SK-N-SH (cell line): ENCODE results near the gene SLX4IP. TPM values are rescaled to one million over a fixed set of nuclear protein-coding genes. Genes with fewer than 3 reads are reported as not detected.
A peak's percentile ranks its signal among the peaks of the same experiment; 100 is the strongest.

Experiments
- CTCF ChIA-PET: fragments of 300-600, 350-600 bp; formaldehyde crosslinking; extraction: SDS; loops from one replicate; lab custom pipeline; 2021; lab: Yijun Ruan, JAX
- POLR2A ChIA-PET: fragments of 350-600 bp; sonication (Branson Sonifier 250); formaldehyde crosslinking; extraction: SDS; loops from one replicate; lab custom pipeline; 2020; ENCODE audit warnings: antibody characterized with exemption, inconsistent platforms; lab: Yijun Ruan, JAX
- DNase-seq: peaks from one replicate; pipeline ENCODE4 v3.0.0; 2012
- H2AFZ ChIP-seq: fragments of 200-600 bp; sonication (generic); 2 replicates; pipeline ENCODE4 v1.8.1; 2016; ENCODE audit warnings: antibody characterized with exemption, mild to moderate bottlenecking, low read depth
- H3F3A ChIP-seq: fragments of 200-600 bp; sonication (generic); replicated peaks from 2 replicates; pipeline ENCODE3; 2016; ENCODE audit warnings: antibody characterized with exemption, mild to moderate bottlenecking; ENCODE audit not compliant: insufficient read depth
- H3K27ac ChIP-seq, 2 experiments: fragments of 200-500 bp in 1 of 2; fragments of 200-600 bp in 1 of 2; sonication (Bioruptor generic) in 1 of 2; sonication (generic), shearing (Covaris generic) in 1 of 2; 2 replicates each; pipeline versions ENCODE4 v1.5.1 to v1.6.1; 2014 to 2016; ENCODE audit warnings: low read depth in 2 of 2, inconsistent platforms in 1 of 2, low read length in 1 of 2, mild to moderate bottlenecking in 1 of 2, mixed read lengths in 1 of 2
- H3K27me3 ChIP-seq: fragments of 200-600 bp; sonication (generic), shearing (Covaris generic); 2 replicates; pipeline ENCODE4 v1.6.1; 2016; ENCODE audit warnings: mixed run types; ENCODE audit not compliant: insufficient read depth
- H3K36me3 ChIP-seq, 2 experiments: fragments of 200-500 bp in 1 of 2; fragments of 200-600 bp in 1 of 2; sonication (Bioruptor generic) in 1 of 2; sonication (generic) in 1 of 2; replicated peaks in 1 of 2; 2 replicates each; pipeline versions ENCODE3 to v1.5.1; 2014 to 2016; ENCODE audit warnings: low read length in 1 of 2, mild to moderate bottlenecking in 1 of 2; ENCODE audit not compliant: insufficient read depth in 2 of 2, control insufficient read depth in 1 of 2
- H3K4me1 ChIP-seq, 2 experiments: fragments of 200-500 bp in 1 of 2; fragments of 200-600 bp in 1 of 2; sonication (Bioruptor generic) in 1 of 2; sonication (generic), shearing (Covaris generic) in 1 of 2; 2 replicates each; pipeline versions ENCODE4 v1.5.1 to v1.6.1; 2014 to 2016; ENCODE audit warnings: low read depth in 1 of 2, low read length in 1 of 2, mixed run types in 1 of 2; ENCODE audit not compliant: insufficient read depth in 2 of 2, control insufficient read depth in 1 of 2
- H3K4me2 ChIP-seq: fragments of 200-600 bp; sonication (generic), shearing (Covaris generic); 2 replicates; pipeline ENCODE4 v1.6.1; 2017; ENCODE audit warnings: mixed run types
- H3K4me3 ChIP-seq, 2 experiments: fragments of 200-500 bp in 1 of 2; fragments of 200-600 bp in 1 of 2; sonication (Bioruptor generic) in 1 of 2; sonication (generic), shearing (Covaris generic) in 1 of 2; 2 replicates each; pipeline versions ENCODE4 v1.5.1 to v1.8.1; 2014 to 2016; ENCODE audit warnings: low read depth in 2 of 2, inconsistent platforms in 1 of 2, low read length in 1 of 2, mild to moderate bottlenecking in 1 of 2, mixed read lengths in 1 of 2, moderate library complexity in 1 of 2
- H3K79me2 ChIP-seq: fragments of 200-600 bp; sonication (generic); 2 replicates; pipeline ENCODE4 v1.8.1; 2017; ENCODE audit warnings: mild to moderate bottlenecking; ENCODE audit not compliant: insufficient read depth
- H3K9ac ChIP-seq: fragments of 200-600 bp; sonication (generic); 2 replicates; pipeline ENCODE4 v1.6.1; 2017; ENCODE audit warnings: mixed run types
- H3K9me2 ChIP-seq: fragments of 200-600 bp; sonication (generic); 2 replicates; pipeline ENCODE4 v1.6.1; 2017; ENCODE audit warnings: mixed run types
- H3K9me3 ChIP-seq: fragments of 200-600 bp; sonication (generic); 2 replicates; pipeline ENCODE4 v1.6.1; 2017; ENCODE audit warnings: mixed run types, mild to moderate bottlenecking, moderate library complexity
- H4K20me1 ChIP-seq: fragments of 200-600 bp; sonication (generic); 2 replicates; pipeline ENCODE4 v1.6.1; 2017; ENCODE audit warnings: mild to moderate bottlenecking, mixed run types; ENCODE audit not compliant: insufficient read depth
- CHD2 ChIP-seq: fragments of 150-350 bp; IDR thresholded peaks from 2 replicates; pipeline ENCODE4 v1.6.1; 2018; ENCODE audit warnings: low read length; ENCODE audit not compliant: partially characterized antibody
- ELF1 ChIP-seq: IDR thresholded peaks from 2 replicates; pipeline ENCODE4 v1.4.0; 2012
- EP300 ChIP-seq, 2 experiments: IDR thresholded peaks; 2 replicates each; pipeline versions ENCODE4 v1.4.0 to v1.6.1; 2012; ENCODE audit warnings: borderline replicate concordance in 1 of 2, low read depth in 1 of 2, low read length in 1 of 2
- FOXJ3 ChIP-seq: sonication (generic); formaldehyde crosslinking; IDR thresholded peaks from 2 replicates; pipeline ENCODE4 v1.5.1; 2020; ENCODE audit warnings: mild to moderate bottlenecking, missing genetic modification reagents
- FOXM1 ChIP-seq: IDR thresholded peaks from 2 replicates; pipeline ENCODE4 v1.4.0; 2012; ENCODE audit warnings: low read depth, mild to moderate bottlenecking
- JUND ChIP-seq: IDR thresholded peaks from 2 replicates; pipeline ENCODE4 v1.4.0; 2012
- MEF2A ChIP-seq: IDR thresholded peaks from 2 replicates; pipeline ENCODE4 v1.4.0; 2012; ENCODE audit warnings: low read depth, borderline replicate concordance
- MXI1 ChIP-seq: IDR thresholded peaks from 2 replicates; pipeline ENCODE4 v1.6.1; 2012; ENCODE audit warnings: mild to moderate bottlenecking, low read depth, low read length, improper control_type of control experiment
- NRF1 ChIP-seq: IDR thresholded peaks from 2 replicates; pipeline ENCODE4 v1.6.1; 2012; ENCODE audit warnings: low read depth, mild to moderate bottlenecking, low read length
- POLR2AphosphoS5 ChIP-seq: IDR thresholded peaks from 2 replicates; pipeline ENCODE4 v1.6.1; 2012; ENCODE audit warnings: low read depth, low read length
- RAD21 ChIP-seq: IDR thresholded peaks from 2 replicates; pipeline ENCODE4 v1.6.1; 2012; ENCODE audit warnings: mild to moderate bottlenecking, low read length
- RXRA ChIP-seq: IDR thresholded peaks from 2 replicates; pipeline ENCODE4 v1.4.0; 2012; ENCODE audit warnings: low read depth, mild to moderate bottlenecking, borderline replicate concordance
- SIN3A ChIP-seq: IDR thresholded peaks from 2 replicates; pipeline ENCODE4 v1.6.1; 2012; ENCODE audit warnings: low read depth, mild to moderate bottlenecking, low read length, moderate library complexity, borderline replicate concordance
- SMC3 ChIP-seq: IDR thresholded peaks from 2 replicates; pipeline ENCODE4 v1.6.1; 2012; ENCODE audit warnings: low read depth, low read length, improper control_type of control experiment
- TAF1 ChIP-seq: IDR thresholded peaks from 2 replicates; pipeline ENCODE4 v1.6.1; 2012; ENCODE audit warnings: low read depth, mild to moderate bottlenecking, low read length, moderate library complexity, borderline replicate concordance
- TCF12 ChIP-seq: IDR thresholded peaks from 2 replicates; pipeline ENCODE4 v1.4.0; 2012
- TEAD4 ChIP-seq: IDR thresholded peaks from 2 replicates; pipeline ENCODE4 v1.4.0; 2012; ENCODE audit warnings: mild to moderate bottlenecking, borderline replicate concordance; ENCODE audit not compliant: insufficient read depth
- YY1 ChIP-seq: IDR thresholded peaks from 2 replicates; pipeline ENCODE4 v1.4.0; 2012; ENCODE audit warnings: low read depth, mild to moderate bottlenecking
- WGBS: methylation state at CpG from one replicate; pipeline ENCODE4 v1.1.6; 2017; ENCODE audit warnings: low lambda C conversion rate; 5-methylcytosine and 5-hydroxymethylcytosine counted together
- polyA plus RNA-seq, 3 experiments: library from polyadenylated mRNA; depleted of rRNA; stranded (reverse); fragments of >200 nt; gene quantifications; 2 replicates each; pipeline ENCODE4 v1.2.3, GENCODE V29; 2012
- TF ChIP-seq, protein P1 (sequence below): fragments of 150-350 bp; IDR thresholded peaks from 2 replicates; pipeline ENCODE4 v1.6.1; 2016; ENCODE audit warnings: mild to moderate bottlenecking, low read depth, low read length
- TF ChIP-seq, protein P2 (sequence below): IDR thresholded peaks from 2 replicates; pipeline ENCODE4 v1.6.1; 2012; ENCODE audit warnings: mild to moderate bottlenecking, low read depth, low read length, moderate library complexity
- TF ChIP-seq, protein P3 (sequence below): fragments of 150-350 bp; IDR thresholded peaks from 2 replicates; pipeline ENCODE4 v1.6.1; 2017; ENCODE audit warnings: antibody characterized with exemption, low read length, low read depth, borderline replicate concordance
- TF ChIP-seq, protein P4 (sequence below): IDR thresholded peaks from 2 replicates; pipeline ENCODE4 v1.4.0; 2012; ENCODE audit warnings: low read depth, borderline replicate concordance
- TF ChIP-seq, protein P5 (sequence below): IDR thresholded peaks from 2 replicates; pipeline ENCODE4 v1.4.0; 2012; ENCODE audit warnings: low read depth
- TF ChIP-seq, protein P6 (sequence below): IDR thresholded peaks from 2 replicates; pipeline ENCODE4; 2012

The SLX4IP gene
- polyA plus RNA-seq (2012; rRNA removed): 1.3 and 1.6 TPM in 2 replicates
- polyA plus RNA-seq (2012; cell fraction: cytosol; rRNA removed): 0.85 and 0.97 TPM in 2 replicates
- 4.2 and 5.6 TPM in 2 replicates for polyA plus RNA-seq (2012; cell fraction: nucleus; rRNA removed)

DNA sequence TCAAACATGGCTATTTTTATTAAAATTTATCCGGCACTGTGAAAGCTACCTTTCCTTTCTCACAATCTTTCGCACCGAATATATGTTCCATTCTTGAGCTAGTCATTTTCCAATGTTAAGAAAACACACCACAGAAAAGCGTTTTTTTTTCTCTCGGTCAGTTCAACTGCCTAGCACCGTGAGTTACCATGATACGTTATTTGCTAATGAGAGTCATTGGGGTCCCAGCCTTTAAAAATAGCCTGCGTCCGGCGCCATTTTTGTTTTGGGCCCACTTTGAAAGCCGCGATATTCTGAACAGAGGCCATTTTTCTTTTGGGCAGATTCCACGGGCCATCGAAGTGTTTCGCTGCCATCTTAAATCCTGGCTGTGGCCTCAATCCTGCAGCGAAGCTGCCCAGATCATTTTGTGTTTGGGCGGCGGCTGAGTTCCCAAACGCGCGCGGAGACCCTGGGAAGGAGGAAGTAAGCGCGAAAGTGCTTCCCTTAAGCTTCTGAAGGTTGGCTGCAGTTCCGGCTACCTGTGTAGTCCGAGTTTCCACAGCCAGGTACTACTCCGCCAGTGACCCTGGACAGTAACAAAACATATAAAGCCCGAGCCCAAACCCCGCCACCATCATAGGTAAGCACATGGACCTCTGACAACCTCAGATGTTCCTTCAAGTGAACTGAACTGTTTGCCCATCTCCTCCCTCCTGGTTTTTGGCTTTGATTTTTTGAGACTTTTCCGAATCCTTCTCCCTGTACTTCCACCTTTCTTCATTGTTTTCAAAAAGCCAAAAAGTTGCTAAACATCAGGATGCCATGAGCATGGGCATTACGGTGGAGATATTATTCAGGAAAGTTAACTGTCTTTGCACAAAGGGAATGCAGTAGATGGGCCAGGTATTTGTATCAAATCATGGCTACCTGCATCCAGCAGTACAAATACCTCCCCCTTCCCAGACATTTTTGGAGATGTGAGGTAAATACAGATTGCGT, at the start of gene SLX4IP:
Gene SLX4IP, plus strand, starts transcription at position 474 of the 981 bp plus-strand sequence. CDS start 22,900 bp downstream, outside the sequence.
- H3K9me2 ChIP-seq: no peaks in the 10 kb centered on the region
- 2% methylated on average over 23 of the region's 32 CpGs for WGBS
- no peaks in the 10 kb centered on the region for H3K9me3 ChIP-seq
- no peaks in the 10 kb centered on the region for H3K27me3 ChIP-seq
- H3F3A ChIP-seq: peaks cover 6% of the 10 kb centered on the region
- H3K27ac ChIP-seq: peak within 1 kb of the TSS; percentile 93 to 98
- peaks cover 0 to 17% of the 10 kb centered on the region in 2 experiments for H3K36me3 ChIP-seq
- peak within 1 kb of the TSS; percentile 91 for H3K4me2 ChIP-seq
- peak within 1 kb of the TSS; percentile 93 to 99 for H3K4me3 ChIP-seq
- peaks cover 69% of the 10 kb centered on the region for H3K79me2 ChIP-seq
- POLR2A ChIA-PET: interaction anchor here (0.7 to 2.6 kb wide), 9 partner anchors 8 to 596 kb away, joined by 3 to 24 read pairs (median 3); partner anchors contain the start of gene SNAP25
- peak within 1 kb of the TSS; percentile 82 for H3K9ac ChIP-seq
- peak; percentile 75 for DNase-seq
- peak within 1 kb of the TSS; percentile 81 for H2AFZ ChIP-seq
- H3K4me1 ChIP-seq: peaks cover 8 to 17% of the 10 kb centered on the region in 2 experiments; a peak in 3 of 4 replicates
- H4K20me1 ChIP-seq: no peaks in the 10 kb centered on the region
- CTCF ChIA-PET: interaction anchor here (0.8 to 2.7 kb wide), 8 partner anchors 8 to 825 kb away, joined by 3 to 19 read pairs (median 4); no protein-coding TSS in a partner anchor
- TF ChIP-seq SIN3A (peak; percentile 17; the same call in 1 of the 2 replicates), NRF1 (no peak), SMC3 (no peak), FOXJ3 (CRISPR knock-in tag) (no peak; the same call in 1 of the 2 replicates), FOXM1 (peak; percentile 50; the same call in 1 of the 2 replicates), CHD2 (peak; percentile 98), MEF2A (no peak), TEAD4 (no peak), RXRA (no peak; the same call in 1 of the 2 replicates), JUND (no peak), RAD21 (no peak), ELF1 (peak; percentile 95), EP300 (IDR thresholded peaks at IDR 0.05; ENCODE audit: borderline replicate concordance in 1 of 2, low read depth in 1 of 2, low read length in 1 of 2) (no peak; a peak in 1 of 4 replicates), POLR2AphosphoS5 (peak; percentile 75), TAF1 (peak; percentile 76), TCF12 (peak; percentile 51), MXI1 (peak; percentile 61), YY1 (peak; percentile 100)
- TF ChIP-seq, protein P1, sequence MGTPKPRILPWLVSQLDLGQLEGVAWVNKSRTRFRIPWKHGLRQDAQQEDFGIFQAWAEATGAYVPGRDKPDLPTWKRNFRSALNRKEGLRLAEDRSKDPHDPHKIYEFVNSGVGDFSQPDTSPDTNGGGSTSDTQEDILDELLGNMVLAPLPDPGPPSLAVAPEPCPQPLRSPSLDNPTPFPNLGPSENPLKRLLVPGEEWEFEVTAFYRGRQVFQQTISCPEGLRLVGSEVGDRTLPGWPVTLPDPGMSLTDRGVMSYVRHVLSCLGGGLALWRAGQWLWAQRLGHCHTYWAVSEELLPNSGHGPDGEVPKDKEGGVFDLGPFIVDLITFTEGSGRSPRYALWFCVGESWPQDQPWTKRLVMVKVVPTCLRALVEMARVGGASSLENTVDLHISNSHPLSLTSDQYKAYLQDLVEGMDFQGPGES: no peak
- TF ChIP-seq, protein P2, sequence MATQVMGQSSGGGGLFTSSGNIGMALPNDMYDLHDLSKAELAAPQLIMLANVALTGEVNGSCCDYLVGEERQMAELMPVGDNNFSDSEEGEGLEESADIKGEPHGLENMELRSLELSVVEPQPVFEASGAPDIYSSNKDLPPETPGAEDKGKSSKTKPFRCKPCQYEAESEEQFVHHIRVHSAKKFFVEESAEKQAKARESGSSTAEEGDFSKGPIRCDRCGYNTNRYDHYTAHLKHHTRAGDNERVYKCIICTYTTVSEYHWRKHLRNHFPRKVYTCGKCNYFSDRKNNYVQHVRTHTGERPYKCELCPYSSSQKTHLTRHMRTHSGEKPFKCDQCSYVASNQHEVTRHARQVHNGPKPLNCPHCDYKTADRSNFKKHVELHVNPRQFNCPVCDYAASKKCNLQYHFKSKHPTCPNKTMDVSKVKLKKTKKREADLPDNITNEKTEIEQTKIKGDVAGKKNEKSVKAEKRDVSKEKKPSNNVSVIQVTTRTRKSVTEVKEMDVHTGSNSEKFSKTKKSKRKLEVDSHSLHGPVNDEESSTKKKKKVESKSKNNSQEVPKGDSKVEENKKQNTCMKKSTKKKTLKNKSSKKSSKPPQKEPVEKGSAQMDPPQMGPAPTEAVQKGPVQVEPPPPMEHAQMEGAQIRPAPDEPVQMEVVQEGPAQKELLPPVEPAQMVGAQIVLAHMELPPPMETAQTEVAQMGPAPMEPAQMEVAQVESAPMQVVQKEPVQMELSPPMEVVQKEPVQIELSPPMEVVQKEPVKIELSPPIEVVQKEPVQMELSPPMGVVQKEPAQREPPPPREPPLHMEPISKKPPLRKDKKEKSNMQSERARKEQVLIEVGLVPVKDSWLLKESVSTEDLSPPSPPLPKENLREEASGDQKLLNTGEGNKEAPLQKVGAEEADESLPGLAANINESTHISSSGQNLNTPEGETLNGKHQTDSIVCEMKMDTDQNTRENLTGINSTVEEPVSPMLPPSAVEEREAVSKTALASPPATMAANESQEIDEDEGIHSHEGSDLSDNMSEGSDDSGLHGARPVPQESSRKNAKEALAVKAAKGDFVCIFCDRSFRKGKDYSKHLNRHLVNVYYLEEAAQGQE: no peak
- TF ChIP-seq, protein P3, sequence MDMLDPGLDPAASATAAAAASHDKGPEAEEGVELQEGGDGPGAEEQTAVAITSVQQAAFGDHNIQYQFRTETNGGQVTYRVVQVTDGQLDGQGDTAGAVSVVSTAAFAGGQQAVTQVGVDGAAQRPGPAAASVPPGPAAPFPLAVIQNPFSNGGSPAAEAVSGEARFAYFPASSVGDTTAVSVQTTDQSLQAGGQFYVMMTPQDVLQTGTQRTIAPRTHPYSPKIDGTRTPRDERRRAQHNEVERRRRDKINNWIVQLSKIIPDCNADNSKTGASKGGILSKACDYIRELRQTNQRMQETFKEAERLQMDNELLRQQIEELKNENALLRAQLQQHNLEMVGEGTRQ: no peak
- TF ChIP-seq, protein P4, sequence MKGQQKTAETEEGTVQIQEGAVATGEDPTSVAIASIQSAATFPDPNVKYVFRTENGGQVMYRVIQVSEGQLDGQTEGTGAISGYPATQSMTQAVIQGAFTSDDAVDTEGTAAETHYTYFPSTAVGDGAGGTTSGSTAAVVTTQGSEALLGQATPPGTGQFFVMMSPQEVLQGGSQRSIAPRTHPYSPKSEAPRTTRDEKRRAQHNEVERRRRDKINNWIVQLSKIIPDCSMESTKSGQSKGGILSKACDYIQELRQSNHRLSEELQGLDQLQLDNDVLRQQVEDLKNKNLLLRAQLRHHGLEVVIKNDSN: no peak
- TF ChIP-seq, protein P5, sequence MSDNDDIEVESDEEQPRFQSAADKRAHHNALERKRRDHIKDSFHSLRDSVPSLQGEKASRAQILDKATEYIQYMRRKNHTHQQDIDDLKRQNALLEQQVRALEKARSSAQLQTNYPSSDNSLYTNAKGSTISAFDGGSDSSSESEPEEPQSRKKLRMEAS: peak; percentile 78
- TF ChIP-seq, protein P6, sequence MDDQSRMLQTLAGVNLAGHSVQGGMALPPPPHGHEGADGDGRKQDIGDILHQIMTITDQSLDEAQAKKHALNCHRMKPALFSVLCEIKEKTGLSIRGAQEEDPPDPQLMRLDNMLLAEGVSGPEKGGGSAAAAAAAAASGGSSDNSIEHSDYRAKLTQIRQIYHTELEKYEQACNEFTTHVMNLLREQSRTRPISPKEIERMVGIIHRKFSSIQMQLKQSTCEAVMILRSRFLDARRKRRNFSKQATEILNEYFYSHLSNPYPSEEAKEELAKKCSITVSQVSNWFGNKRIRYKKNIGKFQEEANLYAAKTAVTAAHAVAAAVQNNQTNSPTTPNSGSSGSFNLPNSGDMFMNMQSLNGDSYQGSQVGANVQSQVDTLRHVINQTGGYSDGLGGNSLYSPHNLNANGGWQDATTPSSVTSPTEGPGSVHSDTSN: no peak
